ENCODE results near the gene PDE4D.

DNA sequence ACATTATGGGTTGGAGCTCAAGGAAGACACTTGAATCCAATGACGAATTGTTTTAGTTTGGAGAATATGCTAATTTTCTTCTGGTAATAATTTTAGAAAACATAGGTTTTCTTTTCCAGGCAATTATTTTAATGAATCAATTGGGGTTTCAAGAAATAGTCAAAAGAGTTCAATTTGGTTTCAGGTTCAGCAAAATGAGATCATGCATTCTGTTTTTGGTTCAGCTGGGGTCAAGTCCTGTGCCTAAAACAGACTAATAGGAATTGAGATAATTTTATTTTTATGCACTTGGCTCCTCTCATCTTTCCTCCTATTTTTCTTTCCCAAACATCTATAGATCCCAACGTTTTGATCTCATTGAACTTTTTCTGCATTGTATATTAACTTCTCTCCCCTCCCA lies 713.8 kb downstream of the PDE4D start:
- TF ChIP-seq L3MBTL2 (conservative IDR thresholded peaks at IDR 0.05), result no peak
- no peak for TF ChIP-seq HDGF (IDR thresholded peaks at IDR 0.05; ENCODE audit: borderline replicate concordance)
- no peak for TF ChIP-seq BHLHE40 (IDR thresholded peaks at IDR 0.05; ENCODE audit: borderline replicate concordance)
- TF ChIP-seq PKNOX1 (IDR thresholded peaks at IDR 0.05), result no peak
- no peak for TF ChIP-seq TARDBP (IDR thresholded peaks at IDR 0.05)
- no peak for TF ChIP-seq ZNF384 (IDR thresholded peaks at IDR 0.05)
- no peak for TF ChIP-seq FOXK2 (IDR thresholded peaks at IDR 0.05)
- no peak for TF ChIP-seq ARNT (IDR thresholded peaks at IDR 0.05)
- no peak for TF ChIP-seq SUZ12 (IDR thresholded peaks at IDR 0.05)
- TF ChIP-seq NFRKB (IDR thresholded peaks at IDR 0.05), result no peak
- TF ChIP-seq SP1 (IDR thresholded peaks at IDR 0.05), result no peak

Measured in HEK293T (cell line).